MCF 10A (cell line): ENCODE results near the gene PTPN2. TPM values are rescaled to one million over a fixed set of nuclear protein-coding genes. Genes with fewer than 3 reads are reported as not detected.

Source experiments
- BruUV-seq: library from RNA; stranded (reverse); fragments of 400-500 nt; replicated peaks from 2 replicates; lab custom pipeline; 2021; lab: Mats Ljungman, UMichigan
- CTCF ChIA-PET: fragments of 300-600 bp; sonication (Branson Sonifier 250); formaldehyde crosslinking; extraction: SDS; loops from one replicate; lab custom pipeline; 2021; ENCODE audit warnings: antibody characterized with exemption, inconsistent platforms; lab: Yijun Ruan, JAX
- POLR2A ChIA-PET: fragments of 300-600, 350-650 bp; sonication (Branson Sonifier 250); formaldehyde crosslinking; extraction: SDS; loops from one replicate; lab custom pipeline; 2020; ENCODE audit warnings: antibody characterized with exemption, inconsistent platforms; lab: Yijun Ruan, JAX
- DNase-seq: peaks from one replicate; pipeline ENCODE4 v3.0.0-alpha.2; 2018; ENCODE audit not compliant: unreplicated experiment
- H3K27ac Mint-ChIP-seq: one replicate; pipeline ENCODE4 v1.8.0; 2022; ENCODE audit warnings: mild to moderate bottlenecking, low read depth, mixed read lengths; ENCODE audit not compliant: unreplicated experiment
- H3K27me3 Mint-ChIP-seq: one replicate; pipeline ENCODE4 v1.8.0; 2022; ENCODE audit warnings: mixed read lengths; ENCODE audit not compliant: insufficient read depth, unreplicated experiment
- H3K36me3 Mint-ChIP-seq: one replicate; pipeline ENCODE4 v1.8.0; 2022; ENCODE audit warnings: mild to moderate bottlenecking, moderate library complexity, mixed read lengths; ENCODE audit not compliant: insufficient read depth, unreplicated experiment
- H3K4me1 Mint-ChIP-seq: one replicate; pipeline ENCODE4 v1.8.0; 2022; ENCODE audit warnings: mixed read lengths; ENCODE audit not compliant: insufficient read depth, unreplicated experiment
- H3K4me3 Mint-ChIP-seq: one replicate; pipeline ENCODE4 v1.8.0; 2022; ENCODE audit warnings: mild to moderate bottlenecking, moderate library complexity, mixed read lengths; ENCODE audit not compliant: unreplicated experiment
- H3K9me3 Mint-ChIP-seq: one replicate; pipeline ENCODE4 v1.8.0; 2022; ENCODE audit warnings: mixed read lengths; ENCODE audit not compliant: unreplicated experiment
- CTCF ChIP-seq: fragments of 200-600 bp; IDR thresholded peaks from one replicate; pipeline ENCODE4 v1.8.0; 2022; ENCODE audit warnings: antibody characterized with exemption, mild to moderate bottlenecking; ENCODE audit not compliant: unreplicated experiment
- intact Hi-C: fragments of 100-400 bp; cut with micrococcal nuclease; formaldehyde crosslinking; loops from 2 replicates; pipeline ENCODE4 v1.14.1; 2022
- total RNA-seq: library from RNA; stranded (reverse); gene quantifications from 2 replicates; pipeline ENCODE4 v1.2.3, GENCODE V29; 2022

Gene PTPN2
- total RNA-seq, 1 experiment from 2014 or later: 75.2 TPM

- no peak overlapping the region for H3K4me3 Mint-ChIP-seq
- H3K4me1 Mint-ChIP-seq: no peaks in the 10 kb centered on the region
- no TSS peak for BruUV-seq
- H3K27me3 Mint-ChIP-seq: no peaks in the 10 kb centered on the region
- CTCF ChIA-PET: no interaction called here
- DNase-seq: no peak
- H3K36me3 Mint-ChIP-seq: no peaks in the 10 kb centered on the region
- POLR2A ChIA-PET: interaction anchor here (0.6 kb wide), 1 partner anchor 157 kb away, joined by 3 read pairs; no protein-coding TSS in a partner anchor
- TF ChIP-seq CTCF: no peak
- H3K9me3 Mint-ChIP-seq: no peaks in the 10 kb centered on the region
- intact Hi-C loops: no loop called here
- H3K27ac Mint-ChIP-seq: no peak overlapping the region
Measured at GRCh38 chr18:12774982-12775381, 109.1 kb downstream of the PTPN2 start.

- POLR2A ChIA-PET: no interaction called here
- no peak for DNase-seq
- no peak for TF ChIP-seq CTCF
- intact Hi-C loops: no loop called here
- no TSS peak for BruUV-seq
- Mint-ChIP-seq H3K36me3 (no peaks in the 10 kb centered on the region), H3K4me3 (no peak overlapping the region), H3K9me3 (no peaks in the 10 kb centered on the region), H3K27ac (no peak overlapping the region), H3K27me3 (no peaks in the 10 kb centered on the region), H3K4me1 (peaks cover 5% of the 10 kb centered on the region)
- CTCF ChIA-PET: interaction anchor here (0.7 kb wide), 1 partner anchor 118 kb away, joined by 3 read pairs; no protein-coding TSS in a partner anchor
Measured at GRCh38 chr18:12773369-12773768, 110.7 kb downstream of the PTPN2 start.

GRCh38 chr18:12772111-12772510, 111.9 kb downstream of the PTPN2 start:
- H3K27ac Mint-ChIP-seq: no peak overlapping the region
- peaks cover 6% of the 10 kb centered on the region for H3K4me1 Mint-ChIP-seq
- no peak for TF ChIP-seq CTCF
- POLR2A ChIA-PET: no interaction called here
- intact Hi-C loops: no loop called here
- CTCF ChIA-PET: no interaction called here
- BruUV-seq: no TSS peak
- no peaks in the 10 kb centered on the region for H3K9me3 Mint-ChIP-seq
- no peaks in the 10 kb centered on the region for H3K27me3 Mint-ChIP-seq
- DNase-seq: no peak
- no peak overlapping the region for H3K4me3 Mint-ChIP-seq
- H3K36me3 Mint-ChIP-seq: no peaks in the 10 kb centered on the region

GRCh38 chr18:12770469-12771219, 113.4 kb downstream of the PTPN2 start:
- no peak overlapping the region for H3K4me3 Mint-ChIP-seq
- no TSS peak for BruUV-seq
- no peaks in the 10 kb centered on the region for H3K9me3 Mint-ChIP-seq
- DNase-seq: no peak
- TF ChIP-seq CTCF: no peak
- intact Hi-C loops: no loop called here
- ChIA-PET POLR2A (no interaction called here), CTCF (no interaction called here)
- peaks cover 6% of the 10 kb centered on the region for H3K4me1 Mint-ChIP-seq
- H3K27me3 Mint-ChIP-seq: no peaks in the 10 kb centered on the region
- no peaks in the 10 kb centered on the region for H3K36me3 Mint-ChIP-seq
- no peak overlapping the region for H3K27ac Mint-ChIP-seq
